ENCODE measurements around the gene CRYBB1.

Gene CRYBB1

GRCh38 chr22:26617271-26618199 lies at the start of gene CRYBB1:
CRYBB1 (minus strand) TSS chr22:26618027; CDS start chr22:26616319, 1,708 bp downstream.
- DNase-seq (ENCODE audit: low spot score), result no peak

GRCh38 chr22:26667140-26667539 lies 49.3 kb upstream of the CRYBB1 start:
- DNase-seq (ENCODE audit: low spot score), result no peak

- no peak for DNase-seq (ENCODE audit: low spot score)
These were observed 48.0 kb upstream of the CRYBB1 start for GRCh38 chr22:26665813-26666231.

- no peak for DNase-seq (ENCODE audit: low spot score)
These were observed 45.6 kb upstream of the CRYBB1 start for GRCh38 chr22:26663374-26663923.

GRCh38 chr22:26662160-26662559 lies 44.3 kb upstream of the CRYBB1 start:
- no peak for DNase-seq (ENCODE audit: low spot score)

- DNase-seq (ENCODE audit: low spot score), result no peak
These were observed 43.2 kb upstream of the CRYBB1 start for GRCh38 chr22:26660961-26661578.

- DNase-seq (ENCODE audit: low spot score), result no peak
These were observed 42.5 kb upstream of the CRYBB1 start for GRCh38 chr22:26660356-26660755.

- DNase-seq (ENCODE audit: low spot score), result peak; percentile 93
These were observed 41.0 kb upstream of the CRYBB1 start for GRCh38 chr22:26658671-26659478.

GRCh38 chr22:26658161-26658560 lies 40.3 kb upstream of the CRYBB1 start:
- peak; percentile 28 for DNase-seq (ENCODE audit: low spot score)

- peak; percentile 60 for DNase-seq (ENCODE audit: low spot score)
These were observed 39.3 kb upstream of the CRYBB1 start, which contains the start of gene MIAT for GRCh38 chr22:26656891-26657851. MIAT (plus strand) TSS chr22:26657588.

- DNase-seq (ENCODE audit: low spot score), result no peak
These were observed 34.0 kb upstream of the CRYBB1 start for GRCh38 chr22:26651815-26652214.

- DNase-seq (ENCODE audit: low spot score), result peak; percentile 49
These were observed 33.0 kb upstream of the CRYBB1 start for GRCh38 chr22:26650722-26651421.

GRCh38 chr22:26648528-26649388 lies 30.9 kb upstream of the CRYBB1 start:
- DNase-seq (ENCODE audit: low spot score), result no peak

- peak; percentile 40 for DNase-seq (ENCODE audit: low spot score)
These were observed 30.2 kb upstream of the CRYBB1 start for GRCh38 chr22:26648011-26648497.

GRCh38 chr22:26646158-26646557 lies 28.3 kb upstream of the CRYBB1 start:
- no peak for DNase-seq (ENCODE audit: low spot score)

- DNase-seq (ENCODE audit: low spot score), result no peak
These were observed 25.7 kb upstream of the CRYBB1 start for GRCh38 chr22:26643418-26644100.

- DNase-seq (ENCODE audit: low spot score), result peak; percentile 83
These were observed 24.9 kb upstream of the CRYBB1 start for GRCh38 chr22:26642465-26643417.
